ENCODE measurements around the gene FAIM2.

The FAIM2 gene

GRCh38 chr12:49821373-49822287 is 82.1 kb downstream of the FAIM2 start:
- no peak overlapping the region for H3K4me3 ChIP-seq (ENCODE audit: low read length)
- no peak for TF ChIP-seq ZNF274 (IDR thresholded peaks at IDR 0.05; ENCODE audit: low read depth, low read length)

DNA sequence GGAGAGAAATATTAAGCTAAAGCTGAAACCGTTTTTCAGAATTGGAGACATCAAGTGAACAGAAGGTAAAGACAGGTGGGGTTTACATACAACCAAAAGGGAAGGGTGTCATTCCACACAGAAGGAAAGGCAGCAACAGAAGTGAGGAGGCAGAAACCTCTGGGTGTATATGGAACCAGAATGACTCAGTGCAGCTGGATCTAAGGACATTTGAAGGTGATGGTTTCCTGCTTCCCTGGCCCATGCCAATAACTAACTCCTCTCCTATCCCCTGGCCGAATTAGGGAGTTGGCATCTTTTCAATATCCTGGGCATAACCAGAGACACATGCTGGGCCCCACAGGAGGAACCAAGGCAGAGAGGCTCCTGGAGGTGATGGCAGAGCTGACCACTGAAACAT is 83.9 kb downstream of the FAIM2 start:
- H3K4me3 ChIP-seq (ENCODE audit: low read length): no peak overlapping the region
- TF ChIP-seq ZNF274 (IDR thresholded peaks at IDR 0.05; ENCODE audit: low read depth, low read length): no peak

DNA sequence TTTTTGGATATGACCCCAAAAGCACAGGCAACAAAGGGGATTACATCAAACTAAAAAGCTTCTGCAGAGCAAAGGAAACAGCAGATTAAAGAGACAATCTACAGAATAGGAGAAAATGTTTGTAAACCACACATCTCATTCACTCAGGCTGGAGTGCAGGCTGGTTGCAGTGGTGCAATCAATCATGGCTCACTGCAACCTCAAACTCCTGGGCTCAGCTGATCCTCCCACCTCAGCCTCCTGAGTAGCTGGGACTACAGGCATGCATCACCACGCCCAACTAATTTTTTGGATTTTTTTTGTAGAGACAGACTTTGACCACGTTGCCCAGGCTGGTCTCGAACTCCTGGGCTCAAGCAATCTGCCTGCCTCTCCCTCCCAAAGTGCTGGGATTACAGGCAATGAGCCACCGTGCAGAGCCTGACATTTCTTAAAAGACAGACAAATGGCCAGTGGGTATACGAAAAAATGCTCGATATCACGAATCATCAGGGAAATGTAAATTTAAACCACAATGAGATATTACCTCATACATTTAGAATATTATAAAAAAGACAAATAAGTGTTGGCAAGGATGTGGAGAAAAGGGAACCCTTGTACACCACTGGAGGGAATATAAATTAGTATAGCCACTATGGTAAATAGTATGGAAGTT is 85.3 kb downstream of the FAIM2 start:
- no peak for TF ChIP-seq ZNF274 (IDR thresholded peaks at IDR 0.05; ENCODE audit: low read depth, low read length)
- no peak overlapping the region for H3K4me3 ChIP-seq (ENCODE audit: low read length)
